GM19035 (cell line): Measurements from ENCODE around the gene HID1.
"Not testable (repeated sequence)": the region's sequence is repeated elsewhere in the genome, so short reads cannot be mapped to it uniquely, and the experiment has no call there.

Source experiments
- ATAC-seq: cut with Tn5 transposase; IDR thresholded peaks from one replicate; pipeline ENCODE4 v1.9.1; 2021; ENCODE audit not compliant: unreplicated experiment

HID1 gene

DNA sequence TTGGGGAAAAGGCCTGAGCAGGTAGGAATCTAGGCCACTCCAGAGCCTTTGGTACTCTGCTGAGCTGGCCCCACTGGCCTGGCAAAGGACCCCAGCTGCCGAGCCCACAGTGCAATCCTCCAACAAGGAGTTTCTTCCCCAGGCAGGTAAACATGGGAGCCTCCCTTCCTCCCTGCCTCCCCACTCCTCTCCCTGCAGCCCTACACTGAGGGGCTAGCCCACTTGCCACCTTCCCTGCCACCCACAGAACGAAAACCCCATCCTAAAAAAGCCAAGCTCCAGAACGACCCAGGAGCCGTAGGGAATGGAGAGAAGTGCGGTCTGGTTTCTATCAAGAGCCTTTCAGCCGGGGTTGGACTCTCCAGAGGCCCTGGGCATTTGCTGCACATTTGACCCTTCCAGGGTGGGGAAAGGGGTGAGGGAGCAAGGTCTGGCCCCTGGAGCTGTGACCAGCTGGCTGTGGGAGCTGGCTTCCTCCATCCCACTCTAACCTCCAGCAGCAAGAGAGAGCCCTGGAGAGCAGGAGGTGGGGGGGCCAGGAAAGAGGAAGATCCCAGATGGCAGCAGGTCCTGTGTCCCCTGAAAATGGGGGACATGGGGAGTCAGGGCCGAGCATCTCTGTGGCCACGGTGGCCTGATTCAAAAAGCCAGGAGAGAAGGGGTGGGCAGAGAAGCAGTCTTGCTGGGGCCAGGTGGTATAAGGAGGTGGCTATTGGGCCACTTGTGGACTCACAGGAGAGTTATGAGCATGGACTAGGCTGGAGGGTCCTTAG, 1.3 kb downstream of the HID1 start:
- ATAC-seq: no peak

DNA sequence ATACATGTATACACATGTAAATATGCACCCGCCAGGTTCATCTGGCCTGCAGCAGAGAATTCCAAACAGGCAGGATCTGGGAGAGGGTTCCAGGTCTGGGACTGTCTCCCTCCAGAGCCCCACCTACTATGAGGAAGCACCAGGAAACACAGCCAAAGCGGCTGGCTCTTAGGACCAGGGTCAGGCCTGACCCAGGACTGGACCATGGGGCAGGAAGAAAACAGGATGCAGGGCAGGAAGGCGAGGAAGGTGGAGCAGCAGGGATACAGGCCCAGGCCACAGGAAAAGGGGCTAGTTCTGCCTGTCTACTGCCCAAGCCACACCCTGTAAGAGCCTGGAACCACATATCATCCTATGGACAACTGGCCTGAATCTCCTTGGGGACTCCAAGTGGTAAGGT, 2.2 kb downstream of the HID1 start:
- ATAC-seq: no peak

DNA sequence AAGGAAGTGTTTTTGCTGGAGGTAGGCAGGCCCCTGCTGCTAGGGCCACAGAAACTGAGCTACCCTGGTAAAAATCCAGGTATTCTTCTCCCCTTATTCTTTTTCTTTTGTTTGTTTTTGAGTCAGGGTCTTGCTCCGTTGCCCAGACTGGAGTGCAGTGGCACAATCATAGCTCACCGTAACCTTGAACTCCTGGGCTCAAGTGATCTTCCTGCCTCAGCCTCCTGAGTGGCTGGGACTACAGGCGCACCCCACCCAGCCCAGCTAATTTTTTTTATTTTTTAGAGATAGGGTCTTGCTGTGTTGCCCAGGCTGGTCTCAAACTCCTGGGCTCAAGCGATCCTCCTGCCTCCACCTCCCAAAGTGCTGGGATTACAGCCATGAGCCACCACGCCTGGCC, 3.1 kb downstream of the HID1 start:
- ATAC-seq: not testable (repeated sequence)

DNA sequence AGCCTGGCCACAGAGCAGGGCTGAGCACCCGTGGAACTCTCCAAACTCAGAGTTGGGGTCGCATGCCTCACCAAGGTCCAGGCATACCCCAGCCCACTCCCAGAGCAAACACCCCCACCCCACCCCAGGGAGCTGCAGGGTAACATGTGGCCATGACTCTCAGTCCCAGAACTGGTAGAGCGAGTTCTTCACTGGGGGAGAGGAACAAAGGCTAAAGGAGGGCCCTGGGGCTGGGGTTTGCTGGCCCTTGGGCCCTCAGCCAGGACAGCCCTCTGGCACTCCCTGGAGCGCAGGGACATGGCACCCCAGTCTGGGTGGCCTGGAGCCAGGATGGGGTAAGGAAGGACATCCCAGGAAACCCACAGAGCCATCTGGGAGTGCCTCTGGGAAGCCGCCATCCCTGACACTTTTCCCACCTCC, 4.2 kb downstream of the HID1 start:
- no peak for ATAC-seq

DNA sequence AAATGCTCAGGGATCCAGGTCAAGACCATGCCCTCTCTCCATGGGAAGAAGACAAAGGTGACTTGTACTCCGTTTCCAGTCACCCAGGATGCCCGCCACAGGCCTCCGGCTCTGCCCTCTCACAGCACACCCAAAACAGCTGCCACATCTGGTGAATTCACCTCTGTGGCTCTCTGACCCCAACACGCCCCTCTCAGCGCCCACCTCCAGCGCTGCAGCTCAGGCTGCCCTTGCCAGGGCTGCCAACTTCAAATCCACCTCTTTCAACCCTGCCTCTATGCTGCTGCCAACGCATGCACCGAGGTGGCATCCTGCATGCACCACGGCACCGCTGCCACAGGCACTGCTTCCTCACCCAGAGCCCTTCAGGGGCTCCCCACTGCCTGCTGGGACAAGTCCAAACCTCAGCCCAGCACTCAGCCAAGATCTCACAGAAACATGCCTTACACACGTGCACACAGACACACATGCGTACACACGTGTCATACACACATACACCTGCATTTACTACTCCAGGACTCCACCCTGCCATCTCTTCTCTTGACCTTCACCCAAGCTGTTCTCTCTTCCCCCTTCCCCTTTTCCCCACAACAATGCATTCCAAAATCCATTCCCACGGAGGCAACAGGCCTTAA, 7.5 kb downstream of the HID1 start:
- ATAC-seq: no peak

DNA sequence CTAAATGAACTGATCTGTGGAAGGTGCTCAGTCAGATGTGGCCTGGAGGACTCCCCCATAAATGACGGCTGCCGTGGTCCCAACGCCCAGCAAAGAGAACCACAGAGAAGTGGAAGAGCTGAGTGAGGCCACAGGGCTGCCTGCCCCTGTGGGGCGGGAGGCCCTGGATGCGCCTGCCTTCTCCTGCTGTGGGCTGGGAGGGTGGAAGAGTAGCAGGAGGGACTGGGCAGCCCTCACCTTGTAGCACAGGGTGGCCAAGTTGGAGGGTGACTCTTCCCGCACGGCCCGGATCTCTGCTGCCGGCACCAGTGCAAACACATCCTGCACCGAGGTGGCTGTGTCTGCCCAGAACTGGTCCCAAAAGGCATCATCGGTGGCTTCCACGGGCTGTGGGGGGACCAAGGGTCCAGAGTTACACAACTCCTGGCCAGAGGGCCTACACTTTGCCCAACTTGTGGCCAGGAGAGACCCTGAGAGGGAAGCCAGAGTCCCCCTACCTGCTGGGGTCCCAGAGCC, 8.3 kb downstream of the HID1 start:
- ATAC-seq: no peak

DNA sequence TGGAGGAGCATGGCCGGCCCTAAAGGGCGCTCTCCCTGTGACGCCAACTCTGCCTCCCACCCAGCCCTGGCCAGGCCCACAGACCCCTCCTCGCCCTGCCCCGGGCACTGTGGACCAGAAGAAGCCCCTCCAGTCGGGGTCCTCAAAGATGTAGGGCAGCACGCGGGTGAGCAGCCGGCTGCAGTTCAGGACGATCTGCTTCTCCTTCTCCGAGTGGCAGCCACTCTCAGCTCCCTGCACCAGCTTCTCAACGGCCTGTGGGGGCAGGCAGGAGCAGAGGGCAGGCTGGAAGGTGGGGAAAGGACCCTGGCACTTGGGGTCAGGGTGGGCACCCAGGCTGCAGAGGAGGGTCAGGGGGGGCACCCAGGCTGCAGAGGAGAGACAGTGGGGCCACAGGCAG, 8.9 kb downstream of the HID1 start:
- ATAC-seq: no peak

DNA sequence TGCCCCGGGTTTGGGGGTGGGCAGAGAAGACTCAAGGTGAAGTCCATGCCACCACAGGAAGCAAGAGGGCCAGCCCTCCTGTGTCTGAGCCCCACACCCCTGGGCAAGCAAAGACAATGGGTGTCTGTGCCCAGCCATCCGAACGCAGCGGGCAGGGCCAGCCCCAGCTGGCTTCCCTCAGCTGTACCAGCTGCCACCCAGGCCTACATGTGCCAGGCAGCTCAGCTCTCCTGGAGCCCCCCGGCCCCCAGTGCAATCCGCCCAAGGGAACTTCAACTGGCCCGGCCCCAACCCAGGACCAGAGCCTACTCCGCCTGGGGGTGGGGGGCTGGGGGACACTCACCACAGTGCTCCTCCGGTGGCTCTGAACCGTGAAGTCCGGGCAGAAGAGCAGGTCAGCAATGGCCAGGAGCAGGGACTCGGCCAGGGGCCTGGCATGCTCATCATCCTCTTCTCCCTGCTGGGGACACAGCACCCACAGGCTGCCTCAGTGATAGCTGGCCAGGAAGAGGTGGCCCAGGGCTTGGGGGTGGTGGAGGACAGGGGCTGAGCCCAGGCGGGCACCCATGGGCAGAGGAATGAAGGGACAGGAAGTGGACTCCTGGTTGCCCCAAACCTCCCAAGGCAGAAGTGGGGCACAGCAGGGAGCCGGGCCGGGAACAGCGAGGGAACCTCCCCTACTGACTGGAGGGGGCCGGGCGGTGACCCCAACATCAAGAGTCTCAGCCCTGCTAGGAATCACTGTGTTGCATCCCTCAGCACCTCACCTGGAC, 9.8 kb downstream of the HID1 start:
- no peak for ATAC-seq

DNA sequence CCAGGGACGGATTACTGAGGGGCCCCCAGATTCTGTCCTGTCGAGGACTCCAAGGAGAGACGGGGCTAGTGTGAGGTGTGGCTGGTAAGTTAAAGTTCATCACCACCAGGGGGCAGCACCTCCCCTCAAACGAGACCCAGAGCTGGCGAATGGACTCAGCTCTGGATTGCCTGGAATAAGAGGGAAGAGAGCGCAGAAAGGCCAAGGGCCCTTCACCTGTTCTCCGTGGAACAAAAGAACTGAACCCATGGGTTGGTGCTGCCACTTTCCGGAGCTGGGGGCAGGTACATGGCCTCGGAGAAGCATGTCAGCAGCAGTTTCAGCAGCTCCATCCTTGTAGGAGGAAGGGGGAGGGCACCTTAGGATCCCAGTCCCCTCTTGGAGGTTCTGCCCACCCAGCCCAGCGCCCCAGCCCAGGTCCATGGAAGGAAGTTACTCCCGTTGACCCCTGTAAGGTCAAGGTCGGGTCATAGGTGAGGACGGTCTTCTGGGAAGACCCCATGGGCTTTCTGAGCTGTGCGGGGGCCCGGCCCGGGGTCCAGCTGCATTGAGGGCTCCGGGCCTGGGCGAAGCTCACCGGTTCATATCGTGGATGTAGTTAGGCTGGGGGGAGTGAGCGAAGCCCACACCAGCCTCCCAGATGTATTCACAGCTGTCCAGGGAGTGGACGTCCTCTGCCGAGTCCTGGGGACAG, 10.8 kb downstream of the HID1 start:
- ATAC-seq: no peak

DNA sequence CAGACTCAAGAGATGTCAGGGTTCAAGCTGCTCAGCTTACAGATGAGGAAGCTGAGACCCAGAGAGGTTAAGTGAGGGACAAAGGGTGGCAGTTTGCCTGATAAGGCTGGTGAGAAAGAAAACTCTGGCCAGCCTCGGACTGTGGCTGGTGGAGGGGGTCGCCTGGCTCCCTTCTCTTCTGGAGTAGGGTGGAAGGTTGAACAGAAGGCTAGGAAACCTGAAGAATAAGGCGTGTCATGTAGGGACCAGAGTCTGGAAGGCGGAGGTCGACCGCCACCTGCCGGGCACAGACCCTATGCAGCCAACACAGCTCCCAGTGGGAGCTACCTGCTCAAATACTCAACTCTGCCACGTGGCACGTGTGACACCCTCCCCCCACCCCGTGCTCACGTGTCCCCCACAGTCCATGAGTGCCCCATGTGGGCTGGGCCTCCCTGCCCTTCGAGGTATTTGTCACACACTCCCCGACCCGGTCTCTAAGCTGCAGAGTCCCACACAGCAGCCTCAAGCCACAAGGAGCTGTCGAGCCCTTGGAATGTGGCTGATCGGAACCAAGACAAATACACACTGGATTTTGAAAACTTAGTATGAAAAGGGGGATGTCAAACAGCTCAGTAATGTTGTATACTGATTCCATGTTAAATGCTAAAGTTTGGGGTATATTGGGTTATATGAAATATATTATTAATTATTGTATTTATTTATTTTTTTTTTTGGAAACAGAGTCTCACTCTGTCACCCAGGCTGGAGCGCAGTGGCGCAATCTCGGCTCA, 11.8 kb downstream of the HID1 start:
- no peak for ATAC-seq

DNA sequence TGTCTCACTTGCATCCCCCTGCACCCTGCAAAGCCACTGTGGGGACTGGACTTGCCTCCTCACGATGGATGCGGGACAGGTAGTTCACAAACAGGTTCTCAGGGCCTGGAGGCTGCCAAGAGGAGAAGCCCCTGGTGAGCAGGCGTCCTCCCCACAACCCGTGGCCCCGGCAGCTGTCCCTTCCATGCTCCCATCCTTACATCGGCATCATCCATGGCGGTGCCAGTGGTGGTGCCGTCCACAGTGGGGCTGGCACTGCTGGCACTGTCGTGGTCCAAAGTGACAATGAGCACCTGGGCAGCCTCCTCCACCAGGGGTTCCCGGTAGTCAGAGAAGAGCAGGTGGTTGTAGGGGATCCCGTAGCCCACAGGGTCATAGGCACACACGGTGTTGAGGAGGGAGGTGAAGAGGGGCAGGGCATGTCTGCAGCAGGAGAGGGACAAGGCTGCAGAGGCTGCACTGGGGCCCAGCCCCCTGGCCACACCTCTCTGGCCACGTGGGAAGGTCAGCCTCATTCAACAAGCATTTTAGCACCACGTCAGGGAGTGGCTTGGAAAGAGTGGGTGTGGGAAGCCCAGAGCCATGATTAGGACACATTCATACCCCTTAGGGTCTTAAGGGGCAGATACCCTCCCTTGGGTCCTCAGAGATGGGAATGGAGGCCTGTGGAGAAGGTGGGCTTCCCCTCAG, 12.6 kb downstream of the HID1 start:
- ATAC-seq: no peak

DNA sequence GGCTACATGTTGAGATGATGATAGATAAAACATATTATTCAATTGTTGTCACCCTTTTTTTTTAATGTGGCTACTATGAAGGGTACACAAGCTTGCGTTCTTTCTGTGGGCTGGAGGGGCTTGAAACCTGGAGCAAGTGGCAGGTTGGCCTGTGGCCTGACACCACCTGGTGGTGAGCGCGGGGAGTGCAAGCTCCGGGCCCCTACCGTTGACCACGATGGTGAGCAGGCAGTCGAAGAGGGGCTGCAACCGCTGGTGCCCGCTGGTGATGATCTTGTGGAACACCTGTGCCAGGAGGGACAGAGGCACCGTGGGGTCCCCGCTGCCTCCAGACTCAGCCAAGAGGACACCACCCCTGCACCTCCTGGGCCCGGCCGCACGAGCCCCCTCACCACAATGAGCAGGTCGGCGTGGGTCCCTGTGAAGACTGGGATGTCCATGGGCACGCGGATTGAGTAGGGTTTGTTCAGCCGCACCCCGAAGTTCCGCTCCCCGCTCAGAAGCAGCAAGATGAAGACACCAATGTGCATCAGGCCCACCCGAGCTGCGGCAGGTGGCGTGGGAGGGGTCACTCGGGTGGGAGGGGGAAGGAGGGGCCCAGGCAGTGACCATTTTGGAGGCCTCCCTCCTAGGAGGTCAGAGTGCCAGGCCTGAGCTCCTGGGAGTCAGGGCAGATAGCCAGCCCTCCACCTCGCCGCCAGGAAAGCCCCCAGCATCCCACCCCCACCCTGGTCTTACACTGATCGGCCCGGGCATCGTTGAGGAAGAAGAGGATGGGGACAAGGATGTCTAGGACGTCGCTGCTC, 14.4 kb downstream of the HID1 start:
- ATAC-seq: no peak

DNA sequence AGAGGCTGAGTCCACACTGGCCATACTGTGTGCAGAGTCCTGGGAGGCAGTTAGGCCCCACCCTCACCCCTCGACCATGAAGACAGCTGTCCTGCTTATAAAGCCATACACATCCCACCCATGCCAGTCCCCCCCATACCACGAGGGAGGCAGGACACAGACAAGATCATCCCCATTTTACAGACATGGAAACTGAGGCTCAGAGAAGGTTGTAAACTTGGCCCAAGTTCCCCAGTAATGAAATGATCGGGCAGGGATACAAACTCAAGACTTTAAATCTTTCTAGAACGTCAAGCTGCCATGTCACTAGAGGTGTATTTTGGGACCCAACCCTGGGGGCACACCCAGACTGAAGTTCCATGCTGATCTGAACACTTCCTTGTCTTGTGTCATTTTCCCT, 16.5 kb downstream of the HID1 start:
- no peak for ATAC-seq

DNA sequence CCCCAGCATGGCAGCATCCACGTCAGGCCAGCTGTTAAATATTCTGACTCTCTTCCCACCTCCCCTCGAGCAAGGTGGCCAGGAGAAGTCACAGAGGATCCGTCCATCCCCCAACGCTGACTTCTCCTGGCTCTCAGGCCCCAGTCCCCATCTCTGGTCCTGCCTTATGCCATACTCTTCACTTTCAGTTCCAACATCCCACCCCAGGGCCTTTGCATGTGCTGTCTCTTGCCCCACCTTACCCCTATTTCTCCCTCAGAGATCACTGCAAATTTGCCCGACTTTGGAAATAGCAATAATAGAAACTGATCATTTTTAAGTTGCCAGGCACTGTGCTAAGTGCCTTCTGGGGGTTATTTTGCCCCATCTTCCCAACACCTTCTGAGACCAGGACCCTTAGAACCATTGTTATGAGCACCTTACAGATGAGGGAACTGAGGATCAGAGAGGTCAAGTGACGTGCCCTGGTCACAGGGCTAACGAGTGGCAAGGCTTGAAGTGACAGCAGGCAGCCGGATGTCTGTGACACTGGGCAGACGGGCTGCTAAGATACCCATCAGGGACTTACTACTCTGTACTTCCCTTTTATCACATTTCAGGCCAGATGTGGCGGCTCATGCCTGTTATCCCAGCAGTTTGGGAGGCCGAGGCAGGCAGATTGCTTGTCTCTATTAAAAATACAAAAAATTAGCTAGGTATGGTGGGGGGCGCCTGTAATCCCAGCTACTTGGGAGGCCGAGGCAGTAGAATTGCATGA, 17.7 kb downstream of the HID1 start:
- no peak for ATAC-seq

DNA sequence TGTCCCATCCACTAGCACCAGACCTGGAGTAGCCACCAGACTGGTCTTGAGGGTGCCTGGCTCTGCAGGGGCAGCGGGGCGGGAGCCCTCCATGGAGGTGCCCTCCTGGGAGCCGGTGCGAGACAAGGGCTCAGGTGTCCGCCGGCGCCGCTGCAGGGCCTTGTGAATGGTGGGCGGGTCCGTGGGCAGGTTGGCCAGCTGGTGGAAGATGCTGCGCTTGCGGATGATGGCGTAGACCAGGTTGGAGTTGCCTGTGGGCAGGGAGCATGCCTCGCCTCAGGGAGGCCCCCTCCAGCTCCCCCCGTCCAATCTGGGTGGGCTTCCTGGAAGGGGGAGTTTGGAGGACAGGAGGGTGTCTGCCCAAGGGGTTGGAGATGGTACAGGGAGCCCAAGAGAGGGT, 18.4 kb downstream of the HID1 start:
- ATAC-seq: no peak

DNA sequence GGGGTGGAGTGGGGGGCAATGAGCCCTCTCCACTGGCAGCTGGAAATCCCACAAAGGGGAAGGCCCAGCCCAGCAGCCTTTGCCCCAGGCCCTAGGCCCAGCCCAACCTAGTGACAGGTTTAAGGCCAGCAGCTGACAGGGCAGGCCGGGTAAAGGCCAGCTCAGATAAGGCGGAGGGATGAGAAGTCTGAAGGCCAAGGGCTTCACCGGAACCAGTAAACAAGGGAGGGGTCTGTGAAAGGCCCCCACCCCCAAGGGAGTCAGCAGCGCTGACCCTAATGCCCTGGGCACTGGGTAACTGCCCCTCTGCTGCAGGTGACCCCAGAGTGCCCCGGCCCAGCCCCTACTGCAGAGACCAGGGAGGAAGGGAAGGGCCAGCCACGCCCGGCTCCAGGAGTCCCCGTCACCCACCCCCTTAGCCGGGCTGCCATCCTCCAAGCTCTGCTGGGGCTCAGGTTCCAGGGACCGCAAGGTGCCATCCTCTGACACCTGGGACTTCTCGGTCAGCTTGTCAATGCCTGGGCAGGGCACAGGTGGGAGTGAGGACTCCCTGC, 19.3 kb downstream of the HID1 start:
- ATAC-seq: no peak

DNA sequence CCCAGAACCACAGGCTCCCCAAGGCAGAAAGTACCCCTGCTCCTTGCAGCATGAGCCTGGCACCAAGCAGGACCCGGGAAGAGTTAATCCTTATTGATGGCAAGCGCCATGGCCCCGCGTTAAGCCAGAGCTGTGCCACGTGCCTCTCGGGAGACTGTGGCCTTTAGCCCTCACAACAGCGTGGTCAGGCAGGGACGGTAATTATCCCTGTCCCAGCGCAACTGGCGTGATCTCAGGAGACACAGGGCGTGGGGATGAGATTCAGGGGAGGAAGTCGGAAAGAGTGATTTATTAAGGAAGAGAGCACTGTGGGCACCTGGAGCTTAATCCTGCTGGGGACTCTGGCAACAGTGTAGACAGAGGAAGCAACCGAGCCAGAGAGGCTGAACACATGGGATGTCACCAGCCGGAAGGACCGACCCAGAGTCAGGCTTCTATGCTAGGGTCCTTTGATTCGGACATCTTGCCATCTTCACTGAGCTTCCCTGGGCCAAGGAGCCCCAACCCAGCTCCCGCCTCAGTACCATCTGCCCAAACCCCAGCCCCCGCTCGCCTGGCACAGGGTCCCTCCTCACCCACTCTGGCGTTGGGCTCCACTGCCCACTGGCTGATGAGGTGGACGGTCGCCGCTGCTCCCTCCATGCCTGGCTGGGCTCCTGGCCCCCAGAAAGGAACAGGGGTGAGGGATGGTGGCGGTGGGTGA, 20.0 kb downstream of the HID1 start:
- ATAC-seq: no peak
